ENCODE measurements around the gene NPBWR2. TPM values are rescaled to one million over a fixed set of nuclear protein-coding genes. Genes with fewer than 3 reads are reported as not detected.

NPBWR2 gene
- total and polyA plus RNA-seq, 2 donors (not counting 3 experiments of a cell fraction or from before 2014, with no cell fraction given), result not detected

GRCh38 chr20:64116016-64116415 is 8.7 kb upstream of the NPBWR2 start:
- Histone ChIP-seq H3K27me3 (ENCODE audit: control insufficient read depth in 2 of 2, insufficient read depth in 2 of 2, low read length in 2 of 2) (peaks cover 1 to 2% of the 10 kb centered on the region in 2 experiments), H3K9me3 (replicated peaks; ENCODE audit: control insufficient read depth, insufficient read depth, low read length) (no peaks in the 10 kb centered on the region), H4K20me1 (replicated peaks; ENCODE audit: control insufficient read depth, extremely low read depth, insufficient read depth, low read length) (no peaks in the 10 kb centered on the region), H3K4me2 (ENCODE audit: insufficient read depth, low read length) (no peak overlapping the region), H2AFZ (ENCODE audit: low read depth, low read length) (no peak overlapping the region), H3K9ac (replicated peaks; ENCODE audit: extremely low read depth, insufficient read depth, low read length) (no peak overlapping the region), H3K4me3 (replicated peaks in 1 of 3; ENCODE audit: insufficient read depth in 1 of 3, low read depth in 1 of 3, low read length in 3 of 3) (no peak overlapping the region), H3K27ac (ENCODE audit: insufficient read depth, low read depth, low read length) (no peak overlapping the region), H3K79me2 (ENCODE audit: control insufficient read depth, insufficient read depth, low read length) (no peaks in the 10 kb centered on the region), H3K9me1 (replicated peaks; ENCODE audit: control insufficient read depth, extremely low read depth, insufficient read depth, low read length) (no peaks in the 10 kb centered on the region), H3K4me1 (ENCODE audit: control insufficient read depth, extremely low read depth, insufficient read depth, low read length) (no peaks in the 10 kb centered on the region), H3K36me3 (ENCODE audit: control insufficient read depth in 2 of 2, extremely low read depth in 1 of 2, insufficient read depth in 2 of 2, low read length in 2 of 2) (no peaks in the 10 kb centered on the region)
- DNase-seq (ENCODE audit: low read depth, low spot score) (no peak), FAIRE-seq (no peak)
- TF ChIP-seq POLR2AphosphoS5 (IDR thresholded peaks at IDR 0.05; ENCODE audit: insufficient read depth, low read depth, low read length) (no peak), EZH2 (IDR thresholded peaks at IDR 0.05; ENCODE audit: borderline replicate concordance, low read depth, low read length, severe bottlenecking) (no peak), MYC (IDR thresholded peaks at IDR 0.05; ENCODE audit: low read depth, low read length) (no peak), MAX (IDR thresholded peaks at IDR 0.05; ENCODE audit: insufficient read depth, insufficient read length) (no peak), FOS (IDR thresholded peaks at IDR 0.05; ENCODE audit: borderline replicate concordance, insufficient read depth, low read length) (no peak), GATA2 (IDR thresholded peaks at IDR 0.05; ENCODE audit: insufficient read depth, insufficient read length, low read depth, low read length) (no peak), CTCF (IDR thresholded peaks at IDR 0.05; ENCODE audit: extremely low read depth in 1 of 2, insufficient read depth in 1 of 2, low read depth in 1 of 2, low read length in 2 of 2) (no peak), JUN (IDR thresholded peaks at IDR 0.05; ENCODE audit: borderline replicate concordance, insufficient read depth, insufficient read length, low read depth) (no peak), POLR2A (IDR thresholded peaks at IDR 0.05; ENCODE audit: low read depth, low read length) (no peak)
- dilution Hi-C loops (cut with MboI; ENCODE audit: extremely low pct_ligation_motif_present, low sequenced_read_pairs) (no loop called here), intact Hi-C loops (cut with micrococcal nuclease) (no loop called here)
- ChIA-PET CTCF (interaction anchor here (1.6 to 8.0 kb wide), 2 partner anchors 13 to 32 kb away, joined by 9 to 66 read pairs; partner anchors contain the start of gene LKAAEAR1), POLR2A (no interaction called here)
- no TSS peak for BruUV-seq (replicated peaks)
